H1 (cell line): ENCODE data around the gene LIPC. TPM values are rescaled to one million over a fixed set of nuclear protein-coding genes. Genes with fewer than 3 reads are reported as not detected.

ENCODE experiments used
- CTCF ChIA-PET: fragments of 300-600 bp; sonication (Branson Sonifier 250); formaldehyde crosslinking; loops from one replicate; lab custom pipeline; 2021; ENCODE audit not compliant: partially characterized antibody; lab: Charles Lee
- POLR2A ChIA-PET: fragments of 300-600 bp; sonication (Branson Sonifier 250); formaldehyde crosslinking; loops from one replicate; lab custom pipeline; 2021; ENCODE audit warnings: inconsistent platforms; ENCODE audit not compliant: partially characterized antibody; lab: Charles Lee
- DNase-seq, 2 experiments: peaks; one replicate each; pipeline versions ENCODE4 v3.0.0 to v3.0.0-alpha.2; 2010 to 2022; ENCODE audit warnings: low spot score in 2 of 2, low read depth in 1 of 2, mixed read lengths in 1 of 2
- FAIRE-seq: peaks from 2 replicates; lab custom pipeline; 2011; peaks lifted over from hg19 to GRCh38; lab: Jason Lieb, UNC
- H2AFZ ChIP-seq: 2 replicates; pipeline ENCODE4 v1.8.1; 2012; ENCODE audit warnings: low read length, inconsistent platforms
- H2AK5ac ChIP-seq: 2 replicates; pipeline ENCODE4 v1.6.1; 2013; ENCODE audit warnings: low read depth, low read length
- H2BK120ac ChIP-seq: replicated peaks from 2 replicates; pipeline ENCODE3; 2013; ENCODE audit warnings: low read depth, low read length, inconsistent platforms
- H2BK12ac ChIP-seq: 2 replicates; pipeline ENCODE4 v1.6.1; 2013; ENCODE audit warnings: low read depth, low read length
- H2BK15ac ChIP-seq: 2 replicates; pipeline ENCODE4 v1.6.1; 2013; ENCODE audit warnings: low read length
- H2BK20ac ChIP-seq: 2 replicates; pipeline ENCODE4 v1.6.1; 2013; ENCODE audit warnings: low read length
- H2BK5ac ChIP-seq: 2 replicates; pipeline ENCODE4 v1.6.1; 2013; ENCODE audit warnings: low read depth, low read length
- H3K14ac ChIP-seq: 2 replicates; pipeline ENCODE4 v1.6.1; 2013; ENCODE audit warnings: inconsistent platforms; ENCODE audit not compliant: insufficient read length
- H3K18ac ChIP-seq: 2 replicates; pipeline ENCODE4 v1.6.1; 2013; ENCODE audit warnings: low read length; ENCODE audit errors: extremely low read depth
- H3K23ac ChIP-seq: 2 replicates; pipeline ENCODE4 v1.6.1; 2013; ENCODE audit warnings: inconsistent platforms; ENCODE audit not compliant: insufficient read length
- H3K23me2 ChIP-seq: 2 replicates; pipeline ENCODE4 v1.6.1; 2013; ENCODE audit warnings: low read depth, low read length
- H3K27ac ChIP-seq: 2 replicates; pipeline ENCODE4 v1.6.1; 2011; ENCODE audit warnings: low read depth, low read length, inconsistent platforms
- H3K27me3 ChIP-seq, 4 experiments: replicated peaks in 1 of 4; 1 replicate in 1 of 4; 2 replicates in 3 of 4; pipeline versions ENCODE4 v1.6.1 to v1.8.1; 2011 to 2013; ENCODE audit warnings: low read length in 3 of 4, mild to moderate bottlenecking in 3 of 4, inconsistent platforms in 2 of 4, mixed read lengths in 2 of 4, moderate library complexity in 1 of 4; ENCODE audit not compliant: control insufficient read depth in 3 of 4, insufficient read depth in 3 of 4; ENCODE audit errors: extremely low read depth in 1 of 4
- H3K36me3 ChIP-seq, 4 experiments: 2 replicates each; pipeline versions ENCODE4 v1.6.1 to v1.8.1; 2011 to 2013; ENCODE audit warnings: mild to moderate bottlenecking in 4 of 4, low read length in 3 of 4, moderate library complexity in 2 of 4, control low read depth in 1 of 4, inconsistent platforms in 1 of 4; ENCODE audit not compliant: insufficient read depth in 4 of 4, control insufficient read depth in 2 of 4
- H3K4ac ChIP-seq: replicated peaks from 2 replicates; pipeline ENCODE3; 2013; ENCODE audit warnings: low read length, low read depth, mixed read lengths, inconsistent platforms; ENCODE audit not compliant: insufficient read length
- H3K4me1 ChIP-seq, 4 experiments: replicated peaks in 1 of 4; 1 replicate in 1 of 4; 2 replicates in 3 of 4; pipeline versions ENCODE4 v1.6.1 to v1.8.1; 2011 to 2013; ENCODE audit warnings: low read length in 3 of 4, inconsistent platforms in 2 of 4, mixed read lengths in 1 of 4; ENCODE audit not compliant: insufficient read depth in 4 of 4, control insufficient read depth in 3 of 4
- H3K4me2 ChIP-seq, 2 experiments: 2 replicates each; pipeline versions ENCODE4 v1.6.1 to v1.8.1; 2011 to 2013; ENCODE audit warnings: low read depth in 2 of 2, low read length in 2 of 2, control low read depth in 1 of 2, inconsistent platforms in 1 of 2, mild to moderate bottlenecking in 1 of 2; ENCODE audit not compliant: insufficient read depth in 1 of 2
- H3K4me3 ChIP-seq, 4 experiments: fragments of 200-600, 300-600 bp in 1 of 4; sonication (generic), shearing (Covaris generic), sonication (Bioruptor Twin) in 1 of 4; 2 replicates each; pipeline versions ENCODE4 v1.5.1 to v1.8.1; 2011 to 2016; ENCODE audit warnings: low read length in 4 of 4, low read depth in 3 of 4, control low read depth in 2 of 4, inconsistent platforms in 2 of 4, mild to moderate bottlenecking in 2 of 4, mixed read lengths in 1 of 4, moderate library complexity in 1 of 4; ENCODE audit not compliant: insufficient read depth in 2 of 4; ENCODE audit errors: extremely low read depth in 1 of 4
- H3K56ac ChIP-seq: replicated peaks from 2 replicates; pipeline ENCODE3; 2013; ENCODE audit warnings: low read depth, mild to moderate bottlenecking, mixed read lengths, low read length, inconsistent platforms; ENCODE audit not compliant: insufficient read length
- H3K79me1 ChIP-seq: 2 replicates; pipeline ENCODE4 v1.6.1; 2013; ENCODE audit warnings: low read depth, low read length, control low read depth
- H3K79me2 ChIP-seq, 2 experiments: 2 replicates each; pipeline versions ENCODE4 v1.6.1 to v1.8.1; 2012 to 2013; ENCODE audit warnings: low read length in 2 of 2, mild to moderate bottlenecking in 2 of 2, inconsistent platforms in 1 of 2; ENCODE audit not compliant: insufficient read depth in 2 of 2, control insufficient read depth in 1 of 2
- H3K9ac ChIP-seq, 4 experiments: replicated peaks in 1 of 4; 1 replicate in 1 of 4; 2 replicates in 3 of 4; pipeline versions ENCODE4 v1.6.1 to v1.8.1; 2011 to 2013; ENCODE audit warnings: low read depth in 3 of 4, low read length in 3 of 4, control low read depth in 2 of 4, mild to moderate bottlenecking in 2 of 4, moderate library complexity in 2 of 4, inconsistent platforms in 1 of 4; ENCODE audit errors: extremely low read depth in 1 of 4
- H3K9me3 ChIP-seq, 2 experiments: 2 replicates each; pipeline versions ENCODE4 v1.6.1 to v1.8.1; 2012 to 2013; ENCODE audit warnings: mild to moderate bottlenecking in 2 of 2, moderate library complexity in 2 of 2, control low read depth in 1 of 2, inconsistent platforms in 1 of 2, low read depth in 1 of 2, low read length in 1 of 2, mixed read lengths in 1 of 2; ENCODE audit not compliant: insufficient read depth in 2 of 2
- H4K20me1 ChIP-seq, 2 experiments: replicated peaks in 1 of 2; 2 replicates each; pipeline versions ENCODE3 to v1.8.1; 2011 to 2013; ENCODE audit warnings: inconsistent platforms in 2 of 2, low read length in 2 of 2, mild to moderate bottlenecking in 1 of 2; ENCODE audit not compliant: insufficient read depth in 2 of 2, control insufficient read depth in 1 of 2
- H4K5ac ChIP-seq: 2 replicates; pipeline ENCODE4 v1.6.1; 2013; ENCODE audit warnings: low read length, low read depth, mixed read lengths, inconsistent platforms; ENCODE audit not compliant: insufficient read length
- H4K8ac ChIP-seq: 2 replicates; pipeline ENCODE4 v1.8.0; 2013; ENCODE audit warnings: mild to moderate bottlenecking, moderate library complexity, low read length, inconsistent platforms; ENCODE audit not compliant: insufficient read depth; ENCODE audit errors: extremely low read depth
- H4K91ac ChIP-seq: replicated peaks from 2 replicates; pipeline ENCODE3; 2013; ENCODE audit warnings: low read length, mixed read lengths, inconsistent platforms; ENCODE audit not compliant: insufficient read length
- ASH2L ChIP-seq: fragments of 200-600, 300-600 bp; sonication (generic); IDR thresholded peaks from one replicate; pipeline ENCODE4 v1.7.1; 2017; ENCODE audit warnings: low read length
- CREB1 ChIP-seq: IDR thresholded peaks from 2 replicates; pipeline ENCODE4 v1.6.1; 2012; ENCODE audit warnings: inconsistent platforms
- EGR1 ChIP-seq: IDR thresholded peaks from 2 replicates; pipeline ENCODE4 v1.6.1; 2011; ENCODE audit warnings: low read depth, low read length, borderline replicate concordance
- RXRA ChIP-seq: IDR thresholded peaks from 2 replicates; pipeline ENCODE4 v1.6.1; 2011; ENCODE audit warnings: low read depth, mild to moderate bottlenecking, low read length, moderate library complexity; ENCODE audit not compliant: insufficient read depth
- SIN3A ChIP-seq, 2 experiments: IDR thresholded peaks in 1 of 2; conservative IDR thresholded peaks in 1 of 2; 2 replicates each; pipeline ENCODE4 v1.6.1; 2011 to 2012; ENCODE audit warnings: low read length in 2 of 2, improper control_type of control experiment in 1 of 2, low read depth in 1 of 2, mild to moderate bottlenecking in 1 of 2
- SIRT6 ChIP-seq: IDR thresholded peaks from one replicate; pipeline ENCODE4 v1.7.1; 2012; ENCODE audit warnings: low read length, inconsistent platforms
- TEAD4 ChIP-seq: IDR thresholded peaks from 2 replicates; pipeline ENCODE4 v1.6.1; 2012; ENCODE audit warnings: low read depth, low read length, inconsistent platforms, mixed read lengths
- WGBS, 2 experiments: shearing (Covaris generic) in 1 of 2; methylation state at CpG; one replicate each; pipeline versions ENCODE4 v1.1.6 to v1.1.7; 2013 to 2015; ENCODE audit warnings: low lambda C conversion rate in 2 of 2, mixed read lengths in 2 of 2, inconsistent platforms in 1 of 2, low coverage in 1 of 2, missing lambda C conversion rate in 1 of 2; ENCODE audit not compliant: insufficient replicate concordance in 2 of 2, insufficient coverage in 1 of 2, insufficient read length in 1 of 2; ENCODE audit errors: extremely low coverage in 1 of 2, missing lambda C conversion rate in 1 of 2; 5-methylcytosine and 5-hydroxymethylcytosine counted together
- polyA plus RNA-seq, 7 experiments: library from polyadenylated mRNA; depleted of rRNA in 3 of 7; stranded (reverse) in 5 of 7; unstranded in 2 of 7; fragments of >200 nt in 5 of 7; fragments of 200-250 nt in 2 of 7; gene quantifications; 1 replicate in 5 of 7; 2 replicates in 1 of 7; 4 replicates in 1 of 7; pipeline versions ENCODE4 v1.2.1 to v1.2.3, GENCODE V29; 2011 to 2013; ENCODE audit warnings: missing spikeins in 2 of 7, mixed read lengths in 2 of 7
- total RNA-seq: library from RNA; stranded (reverse); fragmentation: NEBNext Ultra II Directional; extraction: Animal tissue kit (Norgen Biotek cat#: 25700); gene quantifications from 2 replicates; pipeline ENCODE4 v1.2.1, GENCODE V29; 2021
- TF ChIP-seq, protein P1 (sequence below): IDR thresholded peaks from 2 replicates; pipeline ENCODE4 v1.6.1; 2012; ENCODE audit warnings: inconsistent platforms

Gene LIPC
- total and polyA plus RNA-seq, 2 of the 8 experiments (the other 6 are each of a cell fraction or from before 2014, with no cell fraction given): not detected

DNA sequence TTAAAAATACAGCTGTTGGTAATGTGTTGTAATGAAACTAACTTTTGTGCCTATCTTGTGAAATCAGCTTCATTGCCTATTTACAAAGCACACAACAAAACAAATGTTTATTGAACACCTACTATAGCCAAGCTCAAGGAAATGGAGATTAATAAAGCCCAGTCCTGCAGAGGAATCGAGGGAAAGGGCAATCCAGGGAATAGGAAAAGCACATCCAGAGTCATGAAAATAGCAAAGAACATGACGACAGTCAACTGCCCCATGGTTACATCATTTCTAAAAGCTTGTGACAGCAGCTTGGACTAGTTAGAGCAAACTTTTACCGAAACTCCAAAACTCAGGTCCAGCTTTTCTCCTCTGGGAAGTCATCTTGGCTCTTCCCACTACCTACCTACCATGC lies 157.3 kb downstream of the LIPC start:
- Histone ChIP-seq H3K9me3 (no peaks in the 10 kb centered on the region), H3K4ac (no peak overlapping the region), H3K56ac (no peak overlapping the region), H3K79me1 (no peaks in the 10 kb centered on the region), H4K5ac (no peak overlapping the region), H3K9ac (no peak overlapping the region), H3K23me2 (no peaks in the 10 kb centered on the region; the same call in 1 of the 2 replicates), H3K4me1 (no peaks in the 10 kb centered on the region), H3K18ac (no peak overlapping the region), H2BK12ac (no peak overlapping the region), H3K27me3 (no peaks in the 10 kb centered on the region; a peak in 1 of 7 replicates), H4K20me1 (no peaks in the 10 kb centered on the region), H4K8ac (no peak overlapping the region), H2BK5ac (no peak overlapping the region), H2AFZ (no peak overlapping the region), H3K14ac (no peak overlapping the region), H3K27ac (no peak overlapping the region), H3K79me2 (no peaks in the 10 kb centered on the region), H3K36me3 (no peaks in the 10 kb centered on the region), H3K4me3 (no peak overlapping the region), H2BK15ac (no peak overlapping the region), H3K23ac (no peak overlapping the region), H4K91ac (no peak overlapping the region), H2AK5ac (no peak overlapping the region), H3K4me2 (no peak overlapping the region), H2BK120ac (no peak overlapping the region), H2BK20ac (no peak overlapping the region)
- FAIRE-seq: no peak
- ChIA-PET CTCF (interaction anchor here (0.6 to 2.7 kb wide), 8 partner anchors 8 to 865 kb away, joined by 3 to 8 read pairs (median 4); no protein-coding TSS in a partner anchor), POLR2A (interaction anchor here (0.6 kb wide), 1 partner anchor 22 kb away, joined by 3 read pairs; no protein-coding TSS in a partner anchor)
- TF ChIP-seq RXRA (no peak), ASH2L (no peak), CREB1 (no peak), TEAD4 (no peak), SIN3A (conservative IDR thresholded peaks at IDR 0.05 in 1 of 2, IDR thresholded peaks at IDR 0.05 in 1 of 2; ENCODE audit: low read depth in 1 of 2, low read length in 2 of 2) (no peak), EGR1 (no peak), SIRT6 (no peak)
- TF ChIP-seq, protein P1, sequence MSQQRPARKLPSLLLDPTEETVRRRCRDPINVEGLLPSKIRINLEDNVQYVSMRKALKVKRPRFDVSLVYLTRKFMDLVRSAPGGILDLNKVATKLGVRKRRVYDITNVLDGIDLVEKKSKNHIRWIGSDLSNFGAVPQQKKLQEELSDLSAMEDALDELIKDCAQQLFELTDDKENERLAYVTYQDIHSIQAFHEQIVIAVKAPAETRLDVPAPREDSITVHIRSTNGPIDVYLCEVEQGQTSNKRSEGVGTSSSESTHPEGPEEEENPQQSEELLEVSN: no peak
- DNase-seq: no peak
- 96% methylated on average over 3 of the region's 3 CpGs; no CpG with 5 or more reads in 1 of the 2 experiments for WGBS, 2 experiments
